HG02981 (cell line): ENCODE data around the gene P2RY14.
"Not testable (repeated sequence)": the region's sequence is repeated elsewhere in the genome, so short reads cannot be mapped to it uniquely, and the experiment has no call there.

Source experiments
- ATAC-seq: cut with Tn5 transposase; IDR thresholded peaks from one replicate; pipeline ENCODE4 v1.9.1; 2021; ENCODE audit warnings: mild to moderate bottlenecking, moderate library complexity; ENCODE audit not compliant: unreplicated experiment

P2RY14 gene

DNA sequence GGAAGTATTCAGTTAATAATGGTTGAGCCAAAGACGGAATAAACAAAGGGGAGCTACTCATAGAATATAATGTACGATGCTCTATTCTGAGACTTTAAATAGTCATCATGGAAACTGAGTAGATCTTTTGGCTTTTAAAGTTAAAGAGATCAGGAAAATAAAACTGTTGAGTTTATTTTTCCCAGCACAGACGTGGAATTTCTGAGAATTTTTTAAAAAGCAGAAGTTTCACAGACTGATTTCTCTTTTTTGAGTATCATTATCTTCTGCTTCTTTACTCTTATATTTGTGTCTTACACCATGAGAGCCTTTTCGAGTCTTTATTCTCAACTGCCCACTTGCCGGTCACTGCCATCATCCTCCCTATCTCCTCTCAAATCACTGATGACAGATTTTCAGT is 13.2 kb downstream of the P2RY14 start:
- ATAC-seq, result no peak

DNA sequence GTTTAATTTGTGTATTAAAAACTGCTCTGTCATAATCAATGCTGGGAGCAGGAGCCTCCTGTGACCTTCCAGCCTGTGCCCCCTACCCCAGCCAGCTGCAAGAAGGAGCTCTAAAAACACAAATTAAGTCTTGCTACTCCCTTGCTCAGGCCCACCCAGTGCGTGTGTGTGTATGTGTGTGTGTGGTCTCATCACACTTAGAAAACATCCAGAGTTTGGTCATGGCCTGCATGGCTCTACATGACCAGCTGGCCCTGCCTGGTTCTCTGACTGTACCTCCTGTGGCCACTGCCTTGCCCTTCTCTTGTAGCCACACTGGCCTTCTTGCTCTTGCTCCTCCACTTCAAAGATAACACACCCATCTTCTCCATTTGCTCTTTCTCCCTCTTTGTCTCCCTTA is 13.7 kb downstream of the P2RY14 start:
- no peak for ATAC-seq

DNA sequence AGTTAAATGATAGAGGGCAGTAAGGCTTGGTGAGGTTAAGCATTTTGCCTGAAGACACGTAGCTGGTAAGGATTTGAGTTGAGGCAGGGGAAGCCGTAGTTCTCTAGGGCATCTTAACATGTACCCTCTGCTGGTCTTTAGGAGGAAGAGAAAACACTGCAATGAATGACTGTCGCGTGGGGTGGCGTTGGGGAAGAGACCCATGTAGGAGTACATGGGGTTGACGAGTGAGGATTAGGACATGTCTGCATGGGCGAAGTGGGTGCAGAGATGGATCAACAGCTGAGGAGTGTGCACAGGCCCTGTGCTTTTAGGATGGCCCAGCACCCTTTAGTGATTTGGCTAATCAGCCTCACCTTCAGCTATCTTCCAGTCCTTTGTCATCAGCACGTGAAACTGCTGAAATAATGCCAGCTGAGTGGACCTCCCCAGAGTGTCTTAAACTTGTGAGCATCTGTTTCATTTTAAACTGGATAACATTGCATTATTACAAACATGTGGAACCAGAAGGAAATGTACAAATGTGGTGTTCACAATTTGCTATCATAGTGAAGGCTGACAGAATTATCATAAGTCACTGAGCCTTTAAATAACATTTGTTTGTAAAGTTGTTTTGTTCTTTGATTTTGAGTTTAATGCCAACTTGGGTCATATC is 15.3 kb downstream of the P2RY14 start:
- no peak for ATAC-seq

DNA sequence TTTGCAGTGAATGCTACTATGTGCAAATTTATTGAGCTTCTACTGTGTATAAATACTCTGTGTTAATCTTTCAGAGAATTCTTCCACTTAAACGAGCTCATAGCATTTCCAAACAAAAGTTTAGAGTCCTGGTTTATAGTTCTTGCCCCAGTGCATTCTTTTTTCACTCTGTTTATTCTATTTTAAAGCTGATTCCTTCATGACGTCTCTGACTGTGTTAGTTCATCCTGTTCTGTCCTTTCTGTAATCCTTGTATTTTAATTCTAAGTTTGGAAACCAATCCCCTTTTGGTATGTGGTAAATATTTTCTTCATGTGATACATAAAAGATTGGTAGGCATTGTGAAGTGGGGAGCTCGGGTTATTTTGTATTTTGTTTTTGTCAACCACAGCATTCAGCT is 18.7 kb downstream of the P2RY14 start:
- ATAC-seq, result no peak

- no peak for ATAC-seq
Observed at GRCh38 chr3:151256749-151257148, 21.6 kb downstream of the P2RY14 start.

DNA sequence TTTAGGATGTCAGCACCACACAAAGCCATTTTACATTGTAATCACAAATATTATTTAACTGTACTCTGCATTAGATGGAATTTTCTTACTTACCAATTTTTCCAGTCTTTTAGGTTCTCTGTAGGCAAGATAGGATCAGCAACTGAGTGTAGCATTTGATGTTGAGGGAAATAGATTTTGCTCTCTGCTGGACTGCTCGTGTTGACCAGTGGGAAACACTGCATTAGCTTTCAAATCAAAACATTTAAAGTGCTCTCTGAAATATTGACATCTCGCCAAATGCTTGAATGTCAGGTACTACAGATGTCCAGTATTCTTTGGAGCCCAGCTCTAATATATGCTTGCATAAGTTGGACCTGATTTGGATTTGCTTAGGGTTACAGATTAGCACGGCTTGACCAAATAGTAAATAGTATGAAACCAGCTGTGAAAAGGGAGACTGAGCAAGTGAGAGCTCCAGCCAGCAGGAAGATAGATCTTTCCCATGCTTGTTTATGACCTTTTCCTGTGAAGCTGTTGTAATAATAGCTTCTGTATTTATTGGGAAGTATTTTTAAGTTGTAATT is 29.5 kb downstream of the P2RY14 start:
- ATAC-seq, result no peak

- not testable (repeated sequence) for ATAC-seq
Observed at GRCh38 chr3:151242006-151242405, 36.3 kb downstream of the P2RY14 start.

DNA sequence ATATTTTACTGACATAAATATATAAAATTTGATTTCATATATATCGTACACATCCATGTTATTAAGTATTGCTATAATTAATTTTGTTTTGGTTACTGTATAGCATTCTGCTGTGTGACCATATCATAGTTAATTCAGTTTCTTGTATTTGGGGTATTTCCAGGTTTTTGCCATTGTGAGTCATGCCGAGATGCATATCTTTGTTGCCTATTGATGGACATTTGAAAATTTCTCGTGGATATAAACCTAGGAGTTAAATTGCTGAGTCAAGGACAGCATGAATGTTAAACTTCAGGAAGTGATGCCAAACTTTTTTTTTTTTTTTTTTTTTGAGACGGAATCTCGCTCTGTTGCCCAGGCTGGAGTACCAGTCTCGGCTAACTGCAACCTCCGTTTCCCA is 41.6 kb downstream of the P2RY14 start:
- ATAC-seq, result no peak

- no peak for ATAC-seq
Observed at GRCh38 chr3:151236316-151236715, 42.0 kb downstream of the P2RY14 start.

GRCh38 chr3:151234825-151235224 is 43.5 kb downstream of the P2RY14 start:
- no peak for ATAC-seq

- no peak for ATAC-seq
Observed at GRCh38 chr3:151232991-151233390, 45.4 kb downstream of the P2RY14 start.

DNA sequence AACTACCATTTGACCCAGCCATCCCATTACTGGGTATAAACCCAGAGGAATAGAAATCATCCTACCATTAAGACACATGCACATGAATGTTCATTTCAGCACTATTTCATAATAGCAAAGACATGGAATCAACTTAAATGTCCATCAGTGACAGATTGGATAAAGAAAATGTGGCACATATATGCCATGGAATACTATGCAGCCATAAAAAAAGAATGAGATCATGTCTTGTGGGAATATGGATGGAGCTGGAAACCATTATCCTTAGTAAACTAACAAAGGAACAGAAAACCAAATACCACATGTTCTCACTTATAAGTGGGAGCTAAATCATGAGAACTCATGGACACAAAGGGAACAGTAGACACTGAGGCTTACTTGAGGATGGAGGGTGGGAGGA is 45.9 kb downstream of the P2RY14 start:
- not testable (repeated sequence) for ATAC-seq

DNA sequence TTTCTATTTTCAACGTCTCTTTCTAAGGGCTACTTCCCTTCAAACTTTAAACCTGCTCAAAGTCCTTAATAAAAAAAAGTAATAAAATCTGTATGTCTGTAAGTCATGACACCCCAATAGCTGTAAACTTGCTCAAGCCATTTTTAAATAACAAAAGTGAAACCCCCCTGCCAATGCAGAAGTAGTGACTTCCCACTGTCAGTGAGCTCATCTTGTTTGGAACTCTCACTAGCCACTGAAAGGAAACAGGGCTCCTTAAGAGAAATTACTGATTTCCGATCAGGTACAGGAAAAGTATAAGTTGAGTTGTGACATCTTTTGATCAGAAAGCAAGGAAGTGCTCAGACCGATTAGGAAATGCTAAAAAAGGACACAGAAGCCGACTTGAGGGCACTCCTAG is 47.7 kb downstream of the P2RY14 start:
- peak; percentile 56 for ATAC-seq

- ATAC-seq, result no peak
Observed at GRCh38 chr3:151228666-151229040, 49.7 kb downstream of the P2RY14 start.

DNA sequence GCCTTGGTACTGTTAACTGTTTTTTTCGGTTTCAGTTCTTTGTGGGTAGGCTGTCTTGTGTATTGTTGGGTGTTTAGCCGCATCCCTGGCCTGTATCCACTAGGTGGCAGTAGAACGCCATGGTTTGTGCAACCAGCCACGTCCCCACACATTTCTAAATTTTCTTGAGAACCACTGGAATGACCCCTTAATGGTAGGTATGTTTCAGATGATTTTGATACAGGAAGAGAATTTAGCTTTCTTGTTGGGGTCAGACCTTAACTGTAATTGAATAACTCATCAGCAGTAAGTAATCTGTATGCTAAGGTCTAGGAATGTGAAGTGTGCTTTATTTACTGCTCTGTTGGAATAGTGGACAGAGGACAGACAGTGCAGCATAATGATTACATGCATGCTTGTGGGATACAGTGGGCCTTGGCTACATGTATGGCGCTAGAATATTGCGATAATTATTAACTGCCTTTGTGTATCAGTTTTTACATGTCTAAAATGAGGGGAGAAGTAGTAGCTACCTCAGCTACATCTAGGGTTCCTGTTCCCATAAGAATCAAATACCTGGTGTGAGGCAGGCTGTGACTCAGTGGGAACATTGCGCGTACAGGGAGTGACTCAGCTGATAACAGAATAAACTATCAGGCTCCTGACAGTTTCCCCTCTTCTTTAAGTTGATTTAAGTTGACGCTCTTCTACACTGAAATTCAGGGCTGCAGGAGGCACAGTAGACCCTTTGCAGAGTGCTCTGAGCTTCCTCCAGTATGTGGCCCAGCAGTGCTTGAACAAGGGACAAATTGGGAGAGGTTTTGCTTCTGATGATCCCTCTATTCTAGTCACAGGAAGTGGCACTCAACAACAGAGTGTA is 50.3 kb downstream of the P2RY14 start:
- peak; percentile 80 for ATAC-seq

DNA sequence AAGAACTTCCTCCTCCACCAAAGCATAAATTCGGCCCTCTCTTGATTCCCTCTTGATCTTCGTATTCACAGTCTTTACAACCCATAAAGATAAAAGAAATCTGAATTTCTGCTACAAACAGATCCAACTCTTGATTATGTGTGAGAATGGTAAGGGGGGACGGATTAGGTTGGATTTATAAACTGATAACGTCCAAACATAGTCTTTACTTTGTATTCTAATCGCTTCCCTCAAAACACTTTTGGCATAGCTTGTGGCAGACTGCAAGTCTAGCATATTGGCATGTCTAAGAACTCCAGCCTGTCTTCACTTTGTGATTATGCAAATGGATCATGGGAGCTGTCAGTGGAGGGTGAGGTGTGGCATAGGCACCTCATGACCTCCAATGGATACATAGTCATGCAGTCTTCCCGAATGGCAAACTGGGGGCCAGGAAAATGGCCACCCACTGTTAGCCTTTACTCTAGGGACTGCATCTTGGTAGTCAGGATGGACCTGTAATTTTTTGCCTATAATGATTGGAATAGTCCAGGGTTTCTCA is 51.0 kb downstream of the P2RY14 start:
- ATAC-seq, result peak; percentile 32

- ATAC-seq, result no peak
Observed at GRCh38 chr3:151226825-151227224, 51.5 kb downstream of the P2RY14 start.

DNA sequence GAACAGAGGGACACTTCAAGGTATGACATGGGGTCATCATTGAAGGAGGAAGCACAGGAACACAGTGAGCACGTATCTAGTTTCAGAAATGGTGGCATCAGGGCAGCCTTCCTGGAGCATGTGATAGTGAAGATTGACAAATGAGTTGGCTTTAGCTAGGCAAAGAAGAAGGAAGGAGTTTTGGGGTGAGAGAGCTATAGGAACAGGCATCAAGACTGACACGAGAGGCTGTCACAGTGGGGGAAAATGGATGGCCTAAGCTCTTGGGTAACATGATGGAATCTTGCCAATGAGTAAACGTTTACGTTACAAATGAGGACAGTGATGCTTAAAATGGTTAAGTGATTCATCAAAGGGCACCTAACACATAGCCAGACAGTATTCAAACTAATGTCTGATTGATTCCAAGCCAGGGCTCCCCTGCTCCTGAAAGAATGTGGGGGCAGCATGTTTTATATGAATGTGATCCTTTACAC is 52.2 kb downstream of the P2RY14 start:
- ATAC-seq, result no peak

- no peak for ATAC-seq
Observed at GRCh38 chr3:151225040-151225975, 53.0 kb downstream of the P2RY14 start.

- ATAC-seq, result no peak
Observed at GRCh38 chr3:151224268-151224866, 54.0 kb downstream of the P2RY14 start.
